H9 (cell line): ENCODE results near the gene C3orf85. TPM values are rescaled to one million over a fixed set of nuclear protein-coding genes. Genes with fewer than 3 reads are reported as not detected.

Experiments used
- DNase-seq: peaks from one replicate; pipeline ENCODE4 v3.0.0-alpha.2; 2017
- H2AFZ ChIP-seq: one replicate; pipeline ENCODE4 v1.6.1; 2013; ENCODE audit warnings: mild to moderate bottlenecking, low read length, control low read depth, moderate library complexity
- H2AK5ac ChIP-seq: 2 replicates; pipeline ENCODE4 v1.6.1; 2013; ENCODE audit warnings: low read length, control low read depth, mixed read lengths; ENCODE audit not compliant: insufficient read length
- H2BK120ac ChIP-seq: one replicate; pipeline ENCODE4 v1.6.1; 2013; ENCODE audit warnings: low read depth, mild to moderate bottlenecking, low read length, control low read depth, inconsistent platforms; ENCODE audit not compliant: poor library complexity, severe bottlenecking
- H2BK12ac ChIP-seq: 2 replicates; pipeline ENCODE4 v1.6.1; 2013; ENCODE audit warnings: low read length, control low read depth, mixed read lengths, low read depth; ENCODE audit not compliant: insufficient read length
- H2BK15ac ChIP-seq: 2 replicates; pipeline ENCODE4 v1.6.1; 2013; ENCODE audit warnings: low read depth, low read length, control low read depth
- H2BK20ac ChIP-seq: one replicate; pipeline ENCODE4 v1.6.1; 2013; ENCODE audit warnings: low read depth, mild to moderate bottlenecking, low read length, control low read depth, inconsistent platforms; ENCODE audit not compliant: poor library complexity, severe bottlenecking
- H2BK5ac ChIP-seq: 2 replicates; pipeline ENCODE4 v1.6.1; 2013; ENCODE audit warnings: low read length, control low read depth, mixed read lengths; ENCODE audit not compliant: insufficient read length
- H3K14ac ChIP-seq: 2 replicates; pipeline ENCODE4 v1.6.1; 2013; ENCODE audit warnings: low read length, control low read depth; ENCODE audit not compliant: insufficient read depth
- H3K18ac ChIP-seq: 2 replicates; pipeline ENCODE4 v1.6.1; 2013; ENCODE audit warnings: low read depth, mild to moderate bottlenecking, mixed read lengths, low read length, control low read depth; ENCODE audit not compliant: insufficient read length
- H3K23ac ChIP-seq: 2 replicates; pipeline ENCODE4 v1.6.1; 2013; ENCODE audit warnings: low read length, control low read depth, mixed read lengths, low read depth; ENCODE audit not compliant: insufficient read length
- H3K23me2 ChIP-seq: 2 replicates; pipeline ENCODE4 v1.6.1; 2013; ENCODE audit warnings: low read depth, mild to moderate bottlenecking, mixed read lengths, low read length, control low read depth; ENCODE audit not compliant: insufficient read length, poor library complexity, severe bottlenecking
- H3K27ac ChIP-seq: 2 replicates; pipeline ENCODE4 v1.5.1; 2013; ENCODE audit warnings: low read length, control low read depth, mixed read lengths, low read depth; ENCODE audit not compliant: insufficient read length
- H3K27me3 ChIP-seq: 2 replicates; pipeline ENCODE4 v1.6.1; 2013; ENCODE audit warnings: low read length, control low read depth, inconsistent platforms; ENCODE audit not compliant: insufficient read depth
- H3K4ac ChIP-seq: 2 replicates; pipeline ENCODE4 v1.6.1; 2013; ENCODE audit warnings: low read depth, mild to moderate bottlenecking, control low read depth, inconsistent platforms, low read length, moderate library complexity
- H3K4me1 ChIP-seq: 2 replicates; pipeline ENCODE4 v1.6.1; 2013; ENCODE audit warnings: low read length, control low read depth, inconsistent platforms; ENCODE audit not compliant: insufficient read depth
- H3K4me2 ChIP-seq: 2 replicates; pipeline ENCODE4 v1.6.1; 2013; ENCODE audit warnings: low read length, control low read depth, mixed read lengths; ENCODE audit not compliant: insufficient read length, insufficient read depth
- H3K56ac ChIP-seq: 2 replicates; pipeline ENCODE4 v1.6.1; 2013; ENCODE audit warnings: low read depth, mild to moderate bottlenecking, mixed read lengths, low read length, control low read depth; ENCODE audit not compliant: insufficient read length
- H3K79me1 ChIP-seq: 2 replicates; pipeline ENCODE4 v1.6.1; 2013; ENCODE audit warnings: low read depth, mild to moderate bottlenecking, moderate library complexity, low read length, control low read depth, inconsistent platforms; ENCODE audit not compliant: insufficient read depth, poor library complexity, severe bottlenecking
- H3K79me2 ChIP-seq: 2 replicates; pipeline ENCODE4 v1.6.1; 2013; ENCODE audit warnings: low read length, control low read depth, inconsistent platforms; ENCODE audit not compliant: insufficient read depth
- H3K9ac ChIP-seq: 2 replicates; pipeline ENCODE4 v1.6.1; 2013; ENCODE audit warnings: low read length, control low read depth, mixed read lengths; ENCODE audit not compliant: insufficient read length; ENCODE audit errors: extremely low read depth
- H3K9me3 ChIP-seq: one replicate; pipeline ENCODE4 v1.6.1; 2013; ENCODE audit warnings: low read depth, low read length, inconsistent platforms; ENCODE audit not compliant: control insufficient read depth
- H3T11ph ChIP-seq: one replicate; pipeline ENCODE4 v1.6.1; 2013; ENCODE audit warnings: mild to moderate bottlenecking, low read length, control low read depth, inconsistent platforms
- H4K20me1 ChIP-seq: one replicate; pipeline ENCODE4 v1.6.1; 2013; ENCODE audit not compliant: control insufficient read depth, insufficient read length, insufficient read depth
- H4K5ac ChIP-seq: 2 replicates; pipeline ENCODE4 v1.6.1; 2013; ENCODE audit warnings: low read depth, mild to moderate bottlenecking, mixed read lengths, low read length, control low read depth; ENCODE audit not compliant: insufficient read length
- H4K8ac ChIP-seq: replicated peaks from 2 replicates; pipeline ENCODE4 v1.6.1; 2013; ENCODE audit warnings: low read length, control low read depth, mixed read lengths, low read depth; ENCODE audit not compliant: insufficient read length
- H4K91ac ChIP-seq: 2 replicates; pipeline ENCODE4 v1.6.1; 2013; ENCODE audit warnings: low read depth, mild to moderate bottlenecking, moderate library complexity, mixed read lengths, low read length, control low read depth; ENCODE audit not compliant: insufficient read length
- H3K27ac Mint-ChIP-seq, 3 experiments: 2 replicates in 2 of 3; 3 replicates in 1 of 3; pipeline ENCODE4 v1.8.0; 2020 to 2021; ENCODE audit warnings: mixed read lengths in 3 of 3, mild to moderate bottlenecking in 1 of 3, moderate library complexity in 1 of 3
- H3K27me3 Mint-ChIP-seq: 2 replicates; pipeline ENCODE4 v1.8.0; 2021; ENCODE audit warnings: low read depth, mild to moderate bottlenecking, moderate library complexity, mixed read lengths
- H3K36me3 Mint-ChIP-seq, 3 experiments: 2 replicates in 2 of 3; 3 replicates in 1 of 3; pipeline ENCODE4 v1.8.0; 2020 to 2021; ENCODE audit warnings: low read depth in 3 of 3, mixed read lengths in 3 of 3; ENCODE audit not compliant: insufficient read depth in 1 of 3
- H3K4me1 Mint-ChIP-seq, 2 experiments: 2 replicates each; pipeline ENCODE4 v1.8.0; 2020; ENCODE audit warnings: mixed read lengths in 2 of 2
- H3K4me3 Mint-ChIP-seq, 2 experiments: 2 replicates in 1 of 2; 3 replicates in 1 of 2; pipeline ENCODE4 v1.8.0; 2020 to 2021; ENCODE audit warnings: mild to moderate bottlenecking in 2 of 2, mixed read lengths in 2 of 2, moderate library complexity in 1 of 2
- H3K9me3 Mint-ChIP-seq, 2 experiments: 2 replicates in 1 of 2; 3 replicates in 1 of 2; pipeline ENCODE4 v1.8.0; 2020; ENCODE audit warnings: mild to moderate bottlenecking in 2 of 2, mixed read lengths in 2 of 2, moderate library complexity in 1 of 2
- CTCF ChIP-seq: fragments of 200-600 bp; sonication (generic); conservative IDR thresholded peaks from 3 replicates; pipeline ENCODE4 v1.8.0; 2021; ENCODE audit warnings: antibody characterized with exemption, mild to moderate bottlenecking
- WGBS: extraction: QIAGEN DNeasy Blood & Tissue Kit; methylation state at CpG from one replicate; pipeline ENCODE4 v1.1.7; 2013; ENCODE audit warnings: missing lambda C conversion rate, low lambda C conversion rate, mixed read lengths; ENCODE audit not compliant: insufficient read length; ENCODE audit errors: extremely low coverage; 5-methylcytosine and 5-hydroxymethylcytosine counted together
- total RNA-seq: library from RNA; stranded (reverse); gene quantifications from 2 replicates; pipeline ENCODE4 v1.2.1, GENCODE V29; 2021

Gene C3orf85
- total RNA-seq, 1 experiment from 2014 or later: not detected

GRCh38 chr3:109091846-109092245 is 44.7 kb upstream of the C3orf85 start:
- no peaks in the 10 kb centered on the region for H3K9me3 ChIP-seq
- H3K4ac ChIP-seq: no peak overlapping the region
- H3K18ac ChIP-seq: no peak overlapping the region
- no peak overlapping the region for H2BK120ac ChIP-seq
- no peaks in the 10 kb centered on the region for H3K23me2 ChIP-seq
- H3K23ac ChIP-seq: no peak overlapping the region
- no peaks in the 10 kb centered on the region for H3K27me3 ChIP-seq
- no peak overlapping the region for H2BK15ac ChIP-seq
- H3K79me2 ChIP-seq: no peaks in the 10 kb centered on the region
- H3K27ac Mint-ChIP-seq: no peak overlapping the region
- no CpG with 5 or more reads among the region's 2 CpGs for WGBS
- H3K4me1 ChIP-seq: no peaks in the 10 kb centered on the region
- no peak overlapping the region for H2AK5ac ChIP-seq
- H3K4me3 Mint-ChIP-seq: no peak overlapping the region
- no peaks in the 10 kb centered on the region for H4K20me1 ChIP-seq
- H4K8ac ChIP-seq: no peak overlapping the region
- no peaks in the 10 kb centered on the region for H3K36me3 Mint-ChIP-seq
- H3K27ac ChIP-seq: no peak overlapping the region
- no peak overlapping the region for H4K91ac ChIP-seq
- H2BK5ac ChIP-seq: no peak overlapping the region
- peaks cover 0 to 5% of the 10 kb centered on the region in 2 experiments; a peak in 2 of 4 replicates for H3K4me1 Mint-ChIP-seq
- DNase-seq: no peak
- H4K5ac ChIP-seq: no peak overlapping the region
- no peak overlapping the region for H2BK12ac ChIP-seq
- H3K27me3 Mint-ChIP-seq: no peaks in the 10 kb centered on the region
- H3T11ph ChIP-seq: no peak overlapping the region
- H3K14ac ChIP-seq: no peak overlapping the region
- no peaks in the 10 kb centered on the region for H3K79me1 ChIP-seq
- no peak overlapping the region for H3K56ac ChIP-seq
- no peak overlapping the region for H3K9ac ChIP-seq
- no peak for TF ChIP-seq CTCF
- H3K4me2 ChIP-seq: no peak overlapping the region
- no peaks in the 10 kb centered on the region for H3K9me3 Mint-ChIP-seq
- H2BK20ac ChIP-seq: no peak overlapping the region
- no peak overlapping the region for H2AFZ ChIP-seq
